ENCODE data around the gene CACNG8.
"Not testable (repeated sequence)": the region's sequence is repeated elsewhere in the genome, so short reads cannot be mapped to it uniquely, and the experiment has no call there.

The CACNG8 gene

DNA sequence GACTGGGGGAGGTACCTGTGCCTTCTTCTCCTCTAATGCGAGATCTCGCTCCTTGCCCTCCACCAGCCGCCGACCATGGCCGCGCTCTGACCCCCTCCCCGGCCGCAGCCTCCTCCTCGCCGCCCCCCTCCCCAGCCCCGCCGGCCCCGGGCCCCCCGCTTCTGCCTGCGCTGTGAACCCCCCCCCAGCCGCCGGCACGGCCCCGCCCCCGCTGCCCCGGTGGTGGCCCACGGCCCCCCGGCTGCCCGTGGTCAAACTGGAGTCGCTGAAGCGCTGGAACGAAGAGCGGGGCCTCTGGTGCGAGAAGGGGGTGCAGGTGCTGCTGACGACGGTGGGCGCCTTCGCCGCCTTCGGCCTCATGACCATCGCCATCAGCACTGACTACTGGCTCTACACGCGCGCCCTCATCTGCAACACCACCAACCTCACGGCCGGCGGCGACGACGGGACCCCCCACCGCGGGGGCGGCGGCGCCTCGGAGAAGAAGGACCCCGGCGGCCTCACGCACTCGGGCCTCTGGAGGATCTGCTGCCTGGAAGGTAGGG, at the start of gene CACNG8:
TSS of gene CACNG8 (plus strand) at position 51 of the 545 bp plus-strand sequence.
- DNase-seq (ENCODE audit: low spot score): no peak

DNA sequence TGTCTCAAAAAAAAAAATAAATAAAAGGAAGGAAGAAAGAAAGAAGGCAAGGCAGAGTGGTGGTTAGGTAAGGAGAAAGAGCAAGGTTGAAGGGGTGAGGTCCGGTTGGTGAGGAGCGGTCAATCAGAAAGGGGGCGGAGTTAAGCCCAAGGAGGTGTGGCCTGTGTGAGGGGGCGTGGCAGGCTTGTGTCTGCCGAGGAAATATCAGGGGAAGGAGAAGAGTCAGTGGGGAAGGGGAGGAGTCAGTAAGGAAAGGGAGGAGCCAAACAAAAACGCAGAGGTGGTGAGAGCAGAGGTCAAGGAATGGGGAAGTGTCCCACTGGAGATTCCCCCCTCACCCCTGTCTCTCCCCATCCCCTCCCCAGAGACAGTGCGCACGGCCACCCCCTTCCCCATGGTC, 47.7 kb upstream of the CACNG8 start:
- no peak for DNase-seq (ENCODE audit: low spot score)

DNA sequence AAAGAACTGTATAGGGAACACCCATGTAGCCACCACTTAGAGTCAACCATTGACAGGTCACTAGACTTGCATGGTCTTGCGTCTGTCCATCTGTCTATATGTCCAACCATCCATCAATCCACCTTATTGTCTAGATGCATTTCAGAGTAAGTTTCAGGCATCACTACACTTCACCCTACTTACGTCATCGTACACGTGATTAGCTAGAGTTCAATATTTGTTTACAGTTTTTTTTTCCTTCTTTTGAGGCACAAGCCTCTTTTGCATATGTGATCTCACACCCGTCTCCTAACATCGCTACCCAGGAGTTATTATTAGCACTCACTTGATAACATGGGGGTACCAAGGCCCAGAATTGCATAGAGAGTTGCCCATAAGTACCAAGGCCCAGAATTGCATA, 46.7 kb upstream of the CACNG8 start:
- no peak for DNase-seq (ENCODE audit: low spot score)

DNA sequence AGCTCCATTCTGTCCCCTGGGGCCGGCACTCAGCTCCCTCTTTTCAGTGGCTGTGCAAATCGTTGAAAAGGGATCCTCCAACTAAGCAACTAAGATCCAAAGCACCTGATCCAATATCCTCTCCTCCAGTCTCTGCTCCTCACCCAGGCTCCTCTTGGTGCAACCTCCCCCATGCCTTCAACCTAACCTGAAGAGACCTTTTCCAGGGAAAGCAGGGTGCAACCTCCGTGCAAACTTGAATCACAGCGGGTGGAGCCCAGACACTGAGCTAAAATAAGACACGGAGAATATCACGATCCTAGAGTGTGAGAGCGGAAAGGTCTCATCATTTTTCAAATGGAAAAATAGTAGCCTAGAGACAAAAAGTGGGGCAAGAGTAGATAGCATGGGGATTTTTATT, 45.4 kb upstream of the CACNG8 start:
- no peak for DNase-seq (ENCODE audit: low spot score)

DNA sequence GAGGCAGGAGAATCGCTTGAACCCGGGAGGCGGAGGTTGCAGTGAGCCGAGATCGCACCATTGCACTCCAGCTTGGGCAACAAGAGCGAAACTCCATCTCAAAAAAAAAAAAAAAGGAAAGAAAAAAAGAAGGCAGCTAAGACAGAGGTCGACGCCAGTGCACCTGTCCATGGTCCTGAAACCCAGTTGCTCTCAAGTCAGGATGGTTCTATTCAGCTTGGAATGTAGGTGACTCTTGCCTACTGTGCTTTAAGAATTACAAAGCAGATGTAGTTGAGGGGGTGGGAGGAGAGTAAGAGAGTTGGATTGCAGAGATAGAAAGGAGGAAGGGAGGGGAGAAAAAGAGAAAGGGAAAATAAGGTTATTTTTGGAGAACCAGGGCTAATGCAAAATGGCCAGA, 35.0 kb upstream of the CACNG8 start:
- peak; percentile 64 for DNase-seq (ENCODE audit: low spot score)

DNA sequence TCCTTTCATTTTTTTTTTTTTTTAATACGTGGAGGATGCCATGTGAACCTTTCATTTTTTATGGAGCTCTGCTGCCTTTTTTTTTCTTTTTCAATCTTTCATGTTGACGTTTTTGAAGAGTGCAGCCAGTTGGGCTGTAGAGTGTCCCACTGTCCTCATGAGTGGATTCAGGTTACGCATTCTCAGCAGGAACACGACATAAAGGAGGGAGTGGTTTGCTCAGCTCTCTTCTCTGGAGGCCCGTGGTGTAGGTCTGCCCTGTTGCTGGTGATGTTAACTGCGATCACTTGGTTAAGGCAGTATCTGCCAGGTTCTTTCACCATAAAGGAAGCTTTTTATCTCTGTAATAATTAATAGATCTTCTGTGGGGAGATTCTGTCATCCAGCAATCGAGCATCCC, 26.7 kb upstream of the CACNG8 start:
- no peak for DNase-seq (ENCODE audit: low spot score)

DNA sequence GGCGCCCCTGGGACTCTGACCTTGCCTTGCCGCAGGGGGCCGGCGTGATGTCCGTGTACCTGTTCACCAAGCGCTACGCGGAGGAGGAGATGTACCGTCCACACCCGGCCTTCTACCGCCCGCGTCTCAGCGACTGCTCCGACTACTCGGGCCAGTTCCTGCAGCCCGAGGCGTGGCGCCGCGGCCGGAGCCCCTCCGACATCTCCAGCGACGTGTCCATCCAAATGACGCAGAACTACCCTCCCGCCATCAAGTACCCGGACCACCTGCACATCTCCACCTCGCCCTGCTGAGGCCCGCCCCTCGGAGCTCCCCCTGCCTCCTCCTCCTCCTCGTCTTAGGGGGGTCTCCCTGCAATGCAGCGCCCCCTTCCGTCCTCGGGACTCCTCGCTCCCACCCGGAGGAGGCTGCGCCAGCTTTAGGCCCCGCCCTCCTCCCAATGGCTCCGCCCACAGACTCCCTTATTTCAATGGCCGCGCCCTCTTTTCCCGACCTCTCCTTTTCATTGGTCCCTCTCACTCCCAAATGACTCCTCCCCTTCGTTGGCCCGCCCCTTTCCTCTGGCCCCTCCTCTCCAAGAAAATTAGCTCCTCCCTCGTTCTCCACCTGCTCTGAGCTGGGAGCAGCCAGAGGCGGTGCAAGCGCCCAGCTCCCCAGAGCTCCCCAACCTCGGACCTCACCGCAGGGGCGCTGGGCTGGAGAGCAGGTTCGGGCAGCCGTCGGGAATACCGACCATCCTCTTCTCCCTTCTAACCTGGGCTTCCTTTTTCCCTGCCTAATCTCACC, 20.5 kb upstream of the CACNG8 start:
- DNase-seq (ENCODE audit: low spot score): no peak

DNA sequence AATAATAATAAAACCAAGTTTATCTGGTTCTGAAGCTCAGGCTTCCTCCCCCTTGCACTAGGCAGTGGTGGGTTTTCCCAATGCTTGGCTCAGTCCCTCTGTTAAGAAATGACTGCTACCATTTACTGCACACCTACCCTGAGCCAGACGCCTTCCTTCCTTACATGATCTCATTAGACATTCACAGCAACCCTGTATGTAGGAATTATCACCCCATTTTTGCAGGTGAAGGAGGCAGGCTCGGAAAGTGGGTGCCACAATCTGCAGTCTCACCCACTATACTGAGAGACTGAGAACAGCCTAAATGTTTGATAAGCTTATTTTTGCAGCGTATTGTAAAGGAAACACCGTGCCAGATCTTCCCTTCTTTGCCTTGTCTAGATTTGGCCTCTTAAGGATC, 18.3 kb upstream of the CACNG8 start:
- no peak for DNase-seq (ENCODE audit: low spot score)

DNA sequence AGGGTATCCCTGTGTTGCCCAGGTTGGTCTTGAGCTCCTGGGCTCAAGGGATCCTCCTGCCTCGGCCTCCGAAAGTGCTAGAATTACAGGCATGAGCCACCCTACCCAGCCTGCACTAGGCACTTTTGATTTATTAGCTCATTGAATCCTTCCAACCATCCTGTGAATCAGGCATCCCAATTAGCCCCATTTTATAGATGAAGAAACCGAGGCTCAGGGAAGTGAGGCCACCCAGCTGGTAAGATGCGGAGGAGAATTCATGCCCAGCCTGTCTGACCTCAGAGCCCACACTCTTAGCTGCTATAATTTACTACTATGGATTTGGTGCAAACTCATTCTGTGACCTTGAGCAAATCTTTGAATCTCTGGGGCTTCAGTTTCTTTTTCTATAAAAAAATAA, 17.8 kb upstream of the CACNG8 start:
- DNase-seq (ENCODE audit: low spot score): no peak

DNA sequence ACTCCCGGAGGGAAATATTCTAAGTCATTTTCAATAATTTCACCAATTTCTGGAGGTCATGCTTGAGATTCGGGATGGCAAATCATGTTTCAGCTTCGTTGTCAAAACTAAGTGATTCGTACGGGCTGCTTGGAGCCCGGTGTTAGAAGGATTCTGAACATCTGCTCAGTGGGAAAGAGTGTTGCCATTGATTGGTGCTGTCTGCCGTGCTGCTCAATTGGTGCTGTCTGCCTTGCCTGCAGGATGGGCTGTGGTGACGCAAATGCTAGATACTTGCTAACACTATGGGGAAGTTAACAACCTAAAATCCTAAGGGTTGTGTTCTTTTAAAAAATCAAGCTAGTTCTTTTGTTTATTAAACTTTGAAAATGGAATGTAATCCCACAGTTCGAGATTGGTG, 17.3 kb upstream of the CACNG8 start:
- DNase-seq (ENCODE audit: low spot score): no peak

DNA sequence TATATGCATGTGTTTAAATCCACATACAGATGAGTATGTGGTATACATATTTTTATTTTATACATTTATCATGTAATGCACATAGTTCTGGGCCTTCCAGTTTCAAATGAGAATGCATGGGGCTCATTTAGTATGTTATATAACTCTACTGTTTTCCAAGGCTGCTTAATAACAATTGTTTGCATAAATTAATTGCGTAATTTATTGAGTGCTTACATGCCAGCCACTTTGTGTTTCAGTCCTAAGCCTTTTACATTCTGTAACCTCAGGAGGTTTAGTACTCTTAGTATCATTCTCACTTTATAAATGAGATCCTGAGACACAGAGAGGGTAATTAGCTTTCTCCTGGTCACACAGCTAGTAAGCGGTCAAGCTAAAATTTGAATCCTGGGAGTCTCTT, 16.7 kb upstream of the CACNG8 start:
- DNase-seq (ENCODE audit: low spot score): no peak

DNA sequence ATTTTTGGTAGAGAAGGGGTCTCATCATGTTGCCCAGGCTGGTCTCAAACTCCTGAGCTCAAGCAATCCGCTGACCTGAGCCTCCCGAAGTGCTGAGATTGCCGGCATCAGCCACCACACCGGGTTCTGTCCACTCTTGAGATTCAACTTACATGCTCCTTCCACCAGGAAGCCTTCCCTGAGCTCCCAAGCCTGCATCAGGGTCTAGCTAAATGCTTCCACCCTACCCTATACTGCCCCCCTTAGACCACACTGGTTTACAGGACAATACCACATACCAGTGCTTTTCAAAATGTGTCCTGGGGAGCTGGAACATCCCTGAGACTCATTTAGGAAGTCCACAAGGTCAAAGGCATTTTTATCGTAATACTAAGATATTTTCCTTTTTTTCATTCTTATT, 15.1 kb upstream of the CACNG8 start:
- DNase-seq (ENCODE audit: low spot score): no peak

DNA sequence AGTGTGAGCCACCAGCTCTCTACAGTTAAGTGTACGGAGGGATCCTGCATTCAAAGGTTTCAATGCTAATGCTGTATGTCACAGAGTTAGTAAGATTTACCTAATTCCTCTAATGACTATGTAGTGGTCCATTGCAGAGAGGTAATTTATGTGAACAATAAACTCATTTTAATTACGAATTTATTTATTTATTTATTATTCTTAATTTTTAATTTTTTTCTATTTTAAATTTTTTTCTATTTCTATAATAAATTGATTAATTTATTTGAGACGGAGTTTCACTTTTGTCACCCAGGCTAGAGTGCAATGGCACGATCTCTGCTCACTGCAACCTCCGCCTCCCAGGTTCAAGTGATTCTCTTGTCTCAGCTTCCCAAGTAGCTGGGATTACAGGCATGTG, 14.1 kb upstream of the CACNG8 start:
- not testable (repeated sequence) for DNase-seq (ENCODE audit: low spot score)

DNA sequence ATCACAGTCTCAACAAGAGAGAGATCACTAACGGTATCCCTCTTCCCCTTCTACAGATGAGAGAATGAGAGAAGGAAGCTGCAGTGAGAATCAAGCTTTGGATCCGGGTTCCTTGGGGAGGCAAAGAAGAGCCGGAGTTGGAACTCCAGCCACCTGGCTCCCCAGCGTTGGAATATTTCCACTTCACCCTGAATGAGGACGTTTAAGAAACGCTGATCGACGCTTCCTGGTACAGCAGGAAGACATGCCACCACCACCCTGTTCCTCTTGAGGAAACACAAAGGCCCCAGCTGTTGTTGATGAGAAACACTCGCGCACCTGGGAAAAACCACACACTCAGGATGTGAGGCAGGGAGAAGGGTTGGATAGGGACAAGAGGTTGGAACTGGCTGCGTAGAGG, 11.3 kb upstream of the CACNG8 start:
- no peak for DNase-seq (ENCODE audit: low spot score)

DNA sequence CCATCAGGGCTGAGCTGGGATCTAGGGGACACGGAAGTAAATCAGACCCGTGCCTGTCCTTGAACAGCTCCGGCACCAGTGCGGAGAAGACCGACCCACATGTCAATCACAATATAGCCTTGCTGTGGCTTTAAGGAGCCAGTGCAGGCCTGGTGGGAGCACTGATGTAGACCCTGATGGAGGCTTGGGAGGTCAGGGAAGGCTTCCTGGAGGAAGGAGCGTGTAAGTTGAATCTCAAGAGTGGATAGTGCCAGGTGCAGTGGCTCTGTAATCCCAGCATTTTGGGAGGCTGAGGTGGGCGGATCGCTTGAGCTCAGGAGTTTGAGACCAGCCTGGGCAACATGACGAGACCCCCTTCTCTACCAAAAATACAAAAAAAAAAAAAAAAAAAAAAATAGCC, 10.8 kb upstream of the CACNG8 start:
- no peak for DNase-seq (ENCODE audit: low spot score)

DNA sequence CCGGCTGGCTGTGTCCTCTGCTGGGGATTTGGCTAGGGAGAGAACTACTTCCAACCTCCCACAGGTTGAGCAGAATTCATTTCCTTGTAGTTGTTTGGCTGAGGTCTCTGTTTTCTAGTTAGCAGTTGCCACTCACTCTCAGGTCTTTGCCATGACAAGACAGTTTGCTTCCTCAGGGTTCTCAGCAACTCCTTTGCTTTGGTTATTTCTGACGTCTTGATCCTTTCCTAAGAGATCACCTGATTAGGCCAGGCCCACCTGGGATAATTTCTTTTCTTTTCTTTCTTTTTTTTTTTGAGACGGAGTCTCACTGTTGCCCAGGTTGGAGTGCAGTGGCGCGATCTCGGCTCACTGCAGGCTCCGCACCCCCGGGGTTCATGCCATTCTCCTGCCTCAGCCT, 9.4 kb upstream of the CACNG8 start:
- no peak for DNase-seq (ENCODE audit: low spot score)

DNA sequence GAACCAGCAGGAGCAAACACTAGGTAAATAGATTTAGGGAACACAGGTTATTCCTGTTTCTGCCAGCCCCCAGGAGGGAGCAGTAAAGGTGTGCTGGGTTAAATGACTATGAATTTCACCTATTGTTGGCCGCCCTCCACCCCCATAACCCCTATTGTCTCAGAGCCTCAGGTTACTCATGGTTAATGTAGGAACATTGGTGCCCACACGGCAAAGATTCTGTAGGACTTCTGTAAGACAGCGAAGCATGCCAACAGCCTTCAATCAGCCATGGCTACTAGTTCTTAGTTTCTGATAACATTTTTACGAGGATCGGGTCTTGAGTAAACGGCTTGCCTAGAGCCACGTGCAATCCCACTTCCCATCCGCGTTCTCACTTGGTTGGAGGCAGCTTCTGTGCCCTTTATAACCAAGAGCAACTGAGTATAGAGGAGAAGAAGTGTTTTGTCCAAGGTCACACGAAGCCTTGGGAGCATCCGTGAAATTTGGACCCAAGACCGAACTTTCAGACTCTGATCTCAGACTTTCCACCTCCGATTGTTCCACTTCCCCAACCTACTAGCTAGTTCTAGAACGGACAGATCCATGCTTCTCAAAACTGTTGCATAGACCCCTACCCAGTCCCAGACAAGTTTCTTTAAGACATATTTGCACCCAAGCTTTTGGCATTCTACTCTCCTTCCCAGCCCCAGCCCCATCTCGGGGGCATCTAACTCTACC, 5.1 kb upstream of the CACNG8 start:
- DNase-seq (ENCODE audit: low spot score): no peak

DNA sequence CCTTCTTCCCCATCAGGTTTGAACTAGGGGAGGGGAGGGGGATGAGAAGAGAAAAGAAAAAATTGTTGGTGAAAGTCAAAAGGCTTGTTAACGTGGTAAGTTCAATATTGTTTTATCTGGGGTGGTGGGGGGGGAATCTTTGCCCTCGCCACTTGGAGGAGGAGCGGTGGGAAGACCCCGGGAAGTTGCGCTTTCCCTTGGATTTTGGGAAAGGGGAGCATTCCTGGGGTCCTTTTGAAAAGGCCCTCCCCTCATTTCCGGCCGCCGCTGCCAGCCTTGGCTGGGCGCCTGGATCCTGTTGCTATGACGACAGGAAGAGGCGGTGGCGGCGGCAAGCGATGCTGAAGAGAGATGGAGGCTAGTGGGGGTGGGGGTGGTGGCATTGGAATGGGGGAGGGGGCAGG, 4.6 kb upstream of the CACNG8 start:
- no peak for DNase-seq (ENCODE audit: low spot score)

DNA sequence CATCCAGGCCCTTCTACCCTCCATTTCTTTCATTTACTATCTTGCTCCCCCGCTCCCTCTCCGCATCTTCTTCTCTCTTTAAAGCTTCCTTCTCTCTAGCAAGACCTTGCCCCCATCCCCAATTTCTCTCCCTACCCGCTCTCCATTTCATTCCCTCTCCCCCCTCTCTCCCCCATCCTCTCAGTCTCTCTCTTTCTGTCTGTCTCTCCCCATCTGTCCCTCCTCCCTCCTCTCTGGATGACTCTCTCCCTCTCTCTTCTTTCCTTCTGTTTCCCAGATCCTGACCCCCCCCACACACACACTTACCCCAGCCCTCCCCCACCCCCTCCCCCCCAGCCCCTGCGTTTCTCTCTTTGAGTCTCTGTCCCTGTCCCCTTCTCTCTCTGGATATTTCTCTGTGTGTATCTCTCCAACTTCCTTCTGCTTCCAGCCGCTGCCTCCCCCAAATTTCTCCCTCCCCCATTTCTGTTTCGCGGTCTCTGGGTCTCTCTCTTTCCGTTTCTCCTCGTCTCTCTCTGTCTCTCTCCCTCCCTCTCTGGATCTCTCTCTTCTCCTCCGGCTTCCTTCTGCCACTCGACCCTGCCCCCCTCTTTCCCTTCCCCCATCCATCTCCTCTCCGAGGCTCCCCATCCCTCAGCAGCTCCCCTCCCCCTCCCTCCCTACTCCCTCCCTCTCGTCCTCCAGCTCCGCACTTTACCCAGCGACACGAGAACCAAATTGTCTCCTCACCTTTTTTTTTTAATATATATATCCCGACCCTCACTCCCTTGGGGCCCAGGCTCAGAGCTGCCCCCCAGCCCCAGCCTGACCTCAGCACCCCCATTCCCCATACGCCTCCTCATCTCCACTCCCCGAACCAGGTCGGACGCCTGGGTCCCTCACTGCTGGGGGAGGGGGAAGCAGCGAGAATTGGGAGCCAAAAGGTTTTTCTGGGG, 3.6 kb upstream of the CACNG8 start:
- no peak for DNase-seq (ENCODE audit: low spot score)

DNA sequence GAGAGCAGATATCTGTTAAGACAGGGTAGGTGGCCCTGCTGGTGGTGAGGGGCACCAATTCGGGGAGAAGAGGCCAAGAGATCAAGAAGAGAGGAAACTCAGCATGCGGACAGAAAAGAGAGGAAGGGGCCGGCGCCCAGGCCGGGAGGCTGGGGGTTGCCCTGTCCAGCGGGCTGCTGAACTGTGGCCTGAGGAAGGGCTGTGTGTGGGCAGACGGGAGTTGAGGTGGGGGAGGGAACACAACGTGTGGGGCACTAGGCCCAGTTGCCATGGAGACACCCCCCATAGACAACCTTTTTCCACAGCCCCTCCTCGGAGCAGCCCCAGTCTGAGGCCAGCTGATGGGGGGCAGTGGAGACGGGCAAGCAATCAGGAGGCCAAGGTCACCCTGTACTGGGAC, 2.5 kb upstream of the CACNG8 start:
- DNase-seq (ENCODE audit: low spot score): no peak

DNA sequence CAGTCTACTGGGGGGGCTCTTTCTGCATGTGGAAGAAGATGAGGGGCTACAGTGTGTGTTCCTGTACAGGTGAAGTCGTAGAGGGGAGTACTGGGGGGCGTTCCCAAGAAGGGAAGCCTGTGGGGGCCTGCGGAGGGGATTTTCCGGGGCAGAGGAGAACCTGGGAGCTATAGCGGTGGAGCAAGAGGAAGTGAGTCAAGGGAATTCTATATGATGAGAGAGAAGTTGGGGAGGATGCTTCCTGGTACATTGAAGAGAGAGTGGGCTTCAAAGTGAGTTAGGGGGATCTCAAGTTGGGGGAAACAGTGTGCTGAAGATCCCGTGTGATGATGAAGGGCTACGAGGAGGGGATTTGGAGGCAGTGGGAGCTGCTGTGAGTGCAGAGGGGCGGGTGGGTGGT, 1.9 kb upstream of the CACNG8 start:
- DNase-seq (ENCODE audit: low spot score): no peak

Measured in AG08395 (cell line).